HG03039 (cell line): Measurements from ENCODE around the gene APOOL.
"Not testable (repeated sequence)": the region's sequence is repeated elsewhere in the genome, so short reads cannot be mapped to it uniquely, and the experiment has no call there.

Experiments
- ATAC-seq: cut with Tn5 transposase; IDR thresholded peaks from one replicate; pipeline ENCODE4 v1.9.1; 2021; ENCODE audit warnings: mild to moderate bottlenecking, moderate library complexity; ENCODE audit not compliant: unreplicated experiment

APOOL gene

GRCh38 chrX:85003655-85004244, at the start of gene APOOL:
Gene APOOL, plus strand, starts transcription at chrX:85003877. Its CDS starts 36 bp downstream, at chrX:85003913.
- peak; percentile 98 for ATAC-seq

GRCh38 chrX:84956304-84956703, 47.4 kb upstream of the APOOL start:
- no peak for ATAC-seq

- no peak for ATAC-seq
Measured at GRCh38 chrX:84974803-84975202, 28.9 kb upstream of the APOOL start.

DNA sequence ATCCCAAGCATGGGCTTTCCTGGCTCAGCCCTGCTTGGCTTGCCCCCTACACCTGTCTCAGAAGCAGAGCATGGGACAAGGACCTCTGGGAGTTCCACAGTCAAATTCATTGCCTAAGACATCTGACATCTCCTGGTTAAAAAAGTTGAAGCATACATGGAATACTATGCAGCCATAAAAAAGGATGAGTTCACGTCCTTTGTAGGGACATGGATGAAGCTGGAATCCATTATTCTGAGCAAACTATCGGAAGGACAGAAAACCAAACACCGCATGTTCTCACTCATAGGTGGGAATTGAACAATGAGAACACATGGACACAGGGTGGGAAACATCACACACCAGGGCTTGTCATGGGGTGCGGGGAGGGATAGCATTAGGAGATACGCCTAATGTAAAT, 11.9 kb upstream of the APOOL start:
- not testable (repeated sequence) for ATAC-seq

DNA sequence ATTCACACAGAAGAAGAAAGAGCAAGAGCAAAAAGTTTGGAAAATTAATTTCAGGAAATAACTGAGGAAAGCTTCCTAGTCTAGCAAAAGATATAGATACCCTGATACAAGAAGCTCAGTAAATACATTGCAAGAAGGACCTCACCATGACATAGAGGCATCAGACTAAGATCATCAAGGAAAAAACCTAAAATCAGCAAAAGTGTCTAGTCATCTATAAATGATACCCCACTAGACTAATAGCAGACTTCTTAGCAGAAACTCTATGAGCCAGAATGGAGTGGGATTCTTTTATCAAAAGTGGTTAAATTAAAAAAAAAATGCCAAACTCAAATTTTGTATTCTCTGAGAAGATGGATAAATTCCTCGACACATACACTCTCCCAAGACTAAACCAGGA, 10.5 kb upstream of the APOOL start:
- ATAC-seq, result no peak

- no peak for ATAC-seq
Measured at GRCh38 chrX:85001344-85001743, 2.3 kb upstream of the APOOL start.

- no peak for ATAC-seq
Measured at GRCh38 chrX:85004255-85004654, 578 bp downstream of the APOOL start.

- ATAC-seq, result no peak
Measured at GRCh38 chrX:85012098-85012497, 8.4 kb downstream of the APOOL start.

GRCh38 chrX:85015351-85015750, 11.7 kb downstream of the APOOL start:
- not testable (repeated sequence) for ATAC-seq

- ATAC-seq, result no peak
Measured at GRCh38 chrX:85017721-85018120, 14.0 kb downstream of the APOOL start.

DNA sequence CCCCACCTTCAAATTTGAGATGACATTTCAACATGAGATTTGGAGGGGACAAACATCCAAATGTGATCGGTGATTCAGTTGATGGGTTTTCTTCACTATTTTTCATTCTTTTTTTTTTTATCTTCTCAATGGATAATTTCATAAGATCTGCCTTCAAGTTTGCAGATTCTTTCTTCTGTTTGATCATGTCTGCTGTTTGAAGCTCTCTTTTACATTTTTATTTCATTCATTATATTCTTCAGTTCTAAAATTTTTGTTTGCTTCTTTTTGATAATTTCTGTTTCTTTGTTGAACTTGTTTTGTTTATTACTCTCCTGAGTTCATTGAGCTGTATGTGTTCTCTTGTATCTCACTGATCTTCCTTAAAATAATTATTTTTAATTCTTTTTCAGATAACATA, 14.8 kb downstream of the APOOL start:
- ATAC-seq, result no peak

GRCh38 chrX:85020216-85020615, 16.5 kb downstream of the APOOL start:
- no peak for ATAC-seq

GRCh38 chrX:85024044-85024443, 20.4 kb downstream of the APOOL start:
- ATAC-seq, result no peak

GRCh38 chrX:85024562-85024961, 20.9 kb downstream of the APOOL start:
- no peak for ATAC-seq

- ATAC-seq, result no peak
Measured at GRCh38 chrX:85026170-85026569, 22.5 kb downstream of the APOOL start.

DNA sequence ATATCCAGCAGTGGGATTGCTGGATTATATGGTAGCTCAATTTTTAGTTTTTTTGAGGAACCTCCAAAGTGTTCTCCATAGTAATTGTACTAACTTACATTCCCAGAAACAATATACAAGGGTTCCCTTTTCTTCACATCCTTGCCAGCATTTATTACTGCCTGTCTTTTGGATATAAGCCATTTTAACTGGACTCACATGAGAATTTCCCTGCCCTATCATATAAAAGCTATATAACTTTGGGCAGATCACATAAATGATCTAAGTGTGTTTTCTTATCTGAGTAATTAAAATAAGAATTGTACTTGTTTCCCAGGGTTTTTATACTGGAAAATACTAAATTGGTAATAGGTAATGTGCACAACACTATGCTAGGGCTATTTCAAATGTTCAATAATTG, 25.4 kb downstream of the APOOL start:
- no peak for ATAC-seq

DNA sequence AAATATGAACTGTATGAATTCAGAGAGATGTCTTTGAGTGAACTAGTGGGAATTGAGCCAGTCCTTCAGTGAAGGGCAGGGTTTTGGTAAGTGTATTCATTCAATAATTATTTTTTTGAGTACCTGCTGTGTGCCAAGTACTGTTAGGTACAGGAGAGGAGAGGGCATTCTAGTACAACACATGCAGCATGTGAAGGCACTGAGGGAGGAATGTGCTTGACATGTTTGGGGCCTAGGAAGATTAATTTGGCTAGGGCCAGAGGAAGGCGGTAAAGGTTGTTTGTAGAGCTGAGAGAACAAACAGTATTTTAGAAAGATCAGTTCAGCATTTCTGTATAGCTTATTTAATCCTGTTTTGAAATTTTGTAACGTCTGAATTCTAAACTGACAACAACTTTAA, 27.8 kb downstream of the APOOL start:
- no peak for ATAC-seq

- no peak for ATAC-seq
Measured at GRCh38 chrX:85037114-85037513, 33.4 kb downstream of the APOOL start.

- no peak for ATAC-seq
Measured at GRCh38 chrX:85051627-85052026, 48.0 kb downstream of the APOOL start.

- no peak for ATAC-seq
Measured at GRCh38 chrX:85052205-85052604, 48.5 kb downstream of the APOOL start.

- no peak for ATAC-seq
Measured at GRCh38 chrX:85052636-85053343, 49.1 kb downstream of the APOOL start.

DNA sequence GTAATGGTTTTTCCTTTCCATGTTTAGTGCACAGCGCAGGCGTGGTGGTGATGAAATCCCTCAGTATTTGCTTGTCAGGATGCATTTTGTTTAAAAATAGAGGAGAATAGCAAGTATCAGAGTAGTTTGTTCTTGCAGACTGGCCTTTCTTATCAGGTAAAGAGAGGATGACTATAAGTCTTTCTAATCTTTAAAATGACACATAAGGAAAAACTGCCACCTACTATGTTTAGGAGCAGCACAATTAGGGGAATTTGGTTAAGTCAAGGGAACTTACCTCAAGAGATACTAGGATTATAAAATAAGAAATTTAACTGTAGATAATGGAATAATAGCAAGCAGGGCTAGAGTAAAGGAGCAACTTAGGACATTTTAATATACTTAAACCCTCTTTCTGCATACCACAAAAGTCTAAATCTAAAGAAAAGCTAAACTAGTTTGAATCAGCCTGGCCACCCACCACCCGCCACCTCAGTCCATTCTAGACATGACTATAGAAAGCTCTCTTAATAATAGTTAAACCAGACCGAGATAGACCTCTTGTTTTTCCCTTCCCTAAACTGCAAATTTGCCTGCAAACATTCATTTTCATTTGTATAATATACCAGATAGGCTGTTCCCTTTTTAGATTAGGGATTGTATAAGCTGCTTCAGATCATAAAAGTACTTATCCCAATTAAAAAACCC, 62.0 kb downstream of the APOOL start:
- ATAC-seq, result peak; percentile 80
